ENCODE measurements around the gene CDKAL1. TPM values are rescaled to one million over a fixed set of nuclear protein-coding genes. Genes with fewer than 3 reads are reported as not detected.
"Not testable (repeated sequence)": the region's sequence is repeated elsewhere in the genome, so short reads cannot be mapped to it uniquely, and the experiment has no call there.

CDKAL1 gene
- total and polyA plus RNA-seq, 4 donors: 3.0 to 21.7 (median 9.4) TPM

DNA sequence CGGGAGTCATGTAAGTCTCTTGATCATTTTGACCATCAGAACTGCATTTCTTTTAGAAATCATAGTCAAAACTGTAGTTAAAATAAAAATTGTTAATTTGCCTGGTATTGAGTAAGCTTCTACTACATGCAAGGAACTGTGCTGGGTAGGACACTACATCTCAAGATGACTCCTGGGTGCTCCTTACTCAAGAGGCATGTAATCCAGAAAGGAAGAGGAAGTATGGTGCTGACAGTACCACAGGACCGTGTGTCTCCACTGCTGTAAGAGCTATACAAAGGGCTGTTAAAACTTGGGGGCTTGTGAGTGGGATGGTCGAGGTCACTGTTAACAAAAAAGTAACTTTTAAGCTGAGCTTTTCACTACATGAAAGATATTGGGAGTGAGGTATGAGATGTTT, 551.0 kb downstream of the CDKAL1 start:
- WGBS, 2 donors: 96 to 97% methylated on average over 3 of the region's 3 CpGs
- H3K27me3 ChIP-seq (ENCODE audit: control insufficient read depth in 1 of 2, insufficient read depth in 2 of 2, low read length in 1 of 2): no peaks in the 10 kb centered on the region
- DNase-seq: no peak
- no peak for ATAC-seq (ENCODE audit: low FRiP score)
- H3K4me3 ChIP-seq (ENCODE audit: low read length in 2 of 2): no peak overlapping the region
- H3K9me3 ChIP-seq (ENCODE audit: control insufficient read depth, low read length): no peaks in the 10 kb centered on the region
- no peaks in the 10 kb centered on the region for H3K36me3 ChIP-seq (ENCODE audit: control insufficient read depth in 1 of 2, insufficient read depth in 2 of 2, low read length in 1 of 2)
- no peaks in the 10 kb centered on the region for H3K4me1 ChIP-seq (ENCODE audit: control insufficient read depth in 1 of 2, insufficient read depth in 2 of 2, low read length in 2 of 2)
- no peak overlapping the region for H3K27ac ChIP-seq (ENCODE audit: low read depth in 1 of 2, low read length in 2 of 2)
- intact Hi-C loops (cut with DNase I): no loop called here

DNA sequence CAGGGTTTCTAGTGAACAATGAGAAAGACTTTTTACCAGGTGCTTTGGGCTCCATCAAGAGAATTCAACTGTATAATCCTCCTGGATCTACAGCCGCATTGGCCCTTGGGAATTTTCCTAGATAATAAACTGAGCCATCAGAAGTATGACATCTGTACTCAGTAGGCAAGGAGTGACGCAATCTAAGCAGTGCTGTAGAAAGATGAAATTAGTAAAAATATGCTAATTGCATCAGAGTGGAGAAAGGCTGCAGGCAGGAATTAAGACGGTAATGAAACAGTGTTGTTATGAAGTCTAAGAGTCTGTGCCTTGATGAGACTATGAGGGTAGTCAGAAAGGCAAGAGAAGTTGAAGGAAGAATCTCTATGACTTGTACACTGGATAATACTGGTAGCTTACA, 551.4 kb downstream of the CDKAL1 start:
- WGBS, 2 donors: 96 to 97% methylated on average over 3 of the region's 3 CpGs
- Histone ChIP-seq H3K27me3 (ENCODE audit: control insufficient read depth in 1 of 2, insufficient read depth in 2 of 2, low read length in 1 of 2) (no peaks in the 10 kb centered on the region), H3K4me1 (ENCODE audit: control insufficient read depth in 1 of 2, insufficient read depth in 2 of 2, low read length in 2 of 2) (no peaks in the 10 kb centered on the region), H3K27ac (ENCODE audit: low read depth in 1 of 2, low read length in 2 of 2) (no peak overlapping the region), H3K4me3 (ENCODE audit: low read length in 2 of 2) (no peak overlapping the region), H3K9me3 (ENCODE audit: control insufficient read depth, low read length) (no peaks in the 10 kb centered on the region), H3K36me3 (ENCODE audit: control insufficient read depth in 1 of 2, insufficient read depth in 2 of 2, low read length in 1 of 2) (no peaks in the 10 kb centered on the region)
- intact Hi-C loops (cut with DNase I): no loop called here
- DNase-seq: no peak
- no peak for ATAC-seq (ENCODE audit: low FRiP score)

DNA sequence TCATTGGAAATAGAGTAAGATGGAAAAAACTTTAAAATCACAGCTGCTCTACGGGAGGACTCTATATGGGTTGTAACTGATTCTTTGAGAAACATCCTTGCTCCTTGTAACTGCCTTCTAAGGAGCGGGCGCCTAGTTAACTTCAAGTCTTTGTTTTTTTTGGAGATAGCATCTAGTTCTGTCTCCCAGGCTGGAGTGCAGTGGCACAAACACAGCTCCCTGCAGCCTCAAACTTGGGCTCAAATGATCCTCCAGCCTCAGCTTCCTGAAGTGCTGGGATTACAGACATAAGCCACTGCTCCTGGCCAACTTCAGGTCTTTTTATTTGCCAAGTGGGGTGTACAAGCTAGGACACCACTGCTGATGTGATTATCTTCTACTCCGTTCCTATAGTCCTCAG, 552.9 kb downstream of the CDKAL1 start:
- DNase-seq (no peak), ATAC-seq (ENCODE audit: low FRiP score) (no peak)
- Histone ChIP-seq H3K9me3 (ENCODE audit: control insufficient read depth, low read length) (no peaks in the 10 kb centered on the region), H3K36me3 (ENCODE audit: control insufficient read depth in 1 of 2, insufficient read depth in 2 of 2, low read length in 1 of 2) (no peaks in the 10 kb centered on the region), H3K4me3 (ENCODE audit: low read length in 2 of 2) (no peak overlapping the region), H3K27ac (ENCODE audit: low read depth in 1 of 2, low read length in 2 of 2) (no peak overlapping the region), H3K4me1 (ENCODE audit: control insufficient read depth in 1 of 2, insufficient read depth in 2 of 2, low read length in 2 of 2) (no peaks in the 10 kb centered on the region), H3K27me3 (ENCODE audit: control insufficient read depth in 1 of 2, insufficient read depth in 2 of 2, low read length in 1 of 2) (no peaks in the 10 kb centered on the region)
- WGBS, 2 donors: 73 to 75% methylated on average over 4 of the region's 4 CpGs
- intact Hi-C loops (cut with DNase I): no loop called here

DNA sequence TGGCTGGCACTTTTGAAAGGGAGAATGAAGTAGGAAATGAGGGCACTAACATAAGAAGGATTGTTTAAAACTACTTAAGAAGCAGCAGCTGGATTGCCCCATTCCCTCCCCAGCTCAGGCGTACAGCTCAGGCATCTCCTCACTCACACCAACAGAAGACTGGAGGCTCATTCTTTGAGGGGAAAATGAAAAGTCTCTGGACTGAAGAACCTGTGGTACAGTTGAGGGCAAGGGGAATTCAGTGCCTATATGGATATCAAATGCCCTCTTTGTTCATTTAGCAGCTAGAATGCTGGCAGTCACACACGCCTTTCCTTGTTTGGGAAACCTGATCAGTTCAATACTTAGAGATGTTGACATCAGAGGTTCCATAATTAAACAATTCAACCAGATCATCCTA, 557.2 kb downstream of the CDKAL1 start:
- Histone ChIP-seq H3K4me3 (ENCODE audit: low read length in 2 of 2) (no peak overlapping the region), H3K4me1 (ENCODE audit: control insufficient read depth in 1 of 2, insufficient read depth in 2 of 2, low read length in 2 of 2) (no peaks in the 10 kb centered on the region), H3K27me3 (ENCODE audit: control insufficient read depth in 1 of 2, insufficient read depth in 2 of 2, low read length in 1 of 2) (no peaks in the 10 kb centered on the region), H3K9me3 (ENCODE audit: control insufficient read depth, low read length) (no peaks in the 10 kb centered on the region), H3K36me3 (ENCODE audit: control insufficient read depth in 1 of 2, insufficient read depth in 2 of 2, low read length in 1 of 2) (no peaks in the 10 kb centered on the region), H3K27ac (ENCODE audit: low read depth in 1 of 2, low read length in 2 of 2) (no peak overlapping the region)
- intact Hi-C loops (cut with DNase I): no loop called here
- DNase-seq (no peak), ATAC-seq (ENCODE audit: low FRiP score) (no peak)
- 96 to 100% methylated on average over 2 of the region's 2 CpGs for WGBS, 2 donors

DNA sequence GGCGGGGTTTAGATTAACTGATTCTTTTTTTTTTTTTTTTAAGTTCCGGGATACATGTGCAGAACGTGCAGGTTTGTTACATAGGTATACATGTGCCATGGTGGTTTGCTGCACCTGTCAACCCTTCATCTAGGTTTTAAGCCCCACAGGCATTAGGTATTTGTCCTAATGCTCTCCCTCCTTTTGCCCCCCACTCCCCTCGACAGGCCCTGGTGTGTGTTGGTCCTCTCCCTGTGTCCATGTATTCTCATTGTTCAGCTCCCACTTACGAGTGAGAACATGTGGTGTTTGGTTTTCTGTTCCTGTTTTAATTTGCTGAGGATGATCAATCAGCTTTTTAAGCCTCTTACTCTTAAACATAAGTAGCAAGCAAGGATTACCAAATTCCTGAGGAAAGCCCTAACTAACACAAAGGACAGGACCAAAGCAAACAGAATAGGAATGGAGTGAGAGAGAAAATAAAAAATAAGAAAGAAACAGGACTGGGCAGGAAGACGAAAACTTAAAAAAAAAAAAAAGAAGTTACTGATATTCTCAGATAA, 558.0 kb downstream of the CDKAL1 start:
- H3K36me3 ChIP-seq (ENCODE audit: control insufficient read depth in 1 of 2, insufficient read depth in 2 of 2, low read length in 1 of 2); ATAC-seq (ENCODE audit: low FRiP score); H3K27ac ChIP-seq (ENCODE audit: low read depth in 1 of 2, low read length in 2 of 2); DNase-seq; H3K4me1 ChIP-seq (ENCODE audit: control insufficient read depth in 1 of 2, insufficient read depth in 2 of 2, low read length in 2 of 2); H3K27me3 ChIP-seq (ENCODE audit: control insufficient read depth in 1 of 2, insufficient read depth in 2 of 2, low read length in 1 of 2); intact Hi-C loops (cut with DNase I); H3K4me3 ChIP-seq (ENCODE audit: low read length in 2 of 2); H3K9me3 ChIP-seq (ENCODE audit: control insufficient read depth, low read length): not testable (repeated sequence)
- WGBS, 2 donors: 90 to 94% methylated on average over 6 of the region's 6 CpGs

DNA sequence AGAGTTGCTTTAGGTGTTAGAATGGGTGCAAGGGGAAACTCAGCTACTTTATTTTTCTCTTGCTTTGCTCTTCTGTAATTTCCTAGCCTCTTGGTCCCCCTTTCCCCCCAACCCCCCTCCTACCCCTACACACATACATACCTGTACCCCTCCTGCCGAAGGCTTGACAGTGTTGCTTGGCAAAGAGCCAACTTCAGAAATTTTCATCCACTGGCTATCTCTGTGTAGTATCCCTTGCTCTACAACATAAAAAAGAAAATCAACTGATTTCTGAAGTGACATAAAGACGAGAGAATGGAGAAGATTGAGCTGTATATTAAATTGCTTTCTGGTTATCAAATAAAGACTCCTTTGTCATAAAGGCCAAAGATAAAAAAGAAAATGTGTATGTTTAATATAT, 561.2 kb downstream of the CDKAL1 start:
- intact Hi-C loops (cut with DNase I): no loop called here
- H3K27ac ChIP-seq (ENCODE audit: low read depth in 1 of 2, low read length in 2 of 2): no peak overlapping the region
- H3K4me3 ChIP-seq (ENCODE audit: low read length in 2 of 2): no peak overlapping the region
- WGBS, 2 donors: 70 to 75% methylated on average over 2 of the region's 2 CpGs
- DNase-seq (no peak), ATAC-seq (ENCODE audit: low FRiP score) (no peak)
- no peaks in the 10 kb centered on the region for H3K27me3 ChIP-seq (ENCODE audit: control insufficient read depth in 1 of 2, insufficient read depth in 2 of 2, low read length in 1 of 2)
- H3K36me3 ChIP-seq (ENCODE audit: control insufficient read depth in 1 of 2, insufficient read depth in 2 of 2, low read length in 1 of 2): no peaks in the 10 kb centered on the region
- no peaks in the 10 kb centered on the region for H3K4me1 ChIP-seq (ENCODE audit: control insufficient read depth in 1 of 2, insufficient read depth in 2 of 2, low read length in 2 of 2)
- H3K9me3 ChIP-seq (ENCODE audit: control insufficient read depth, low read length): no peaks in the 10 kb centered on the region

DNA sequence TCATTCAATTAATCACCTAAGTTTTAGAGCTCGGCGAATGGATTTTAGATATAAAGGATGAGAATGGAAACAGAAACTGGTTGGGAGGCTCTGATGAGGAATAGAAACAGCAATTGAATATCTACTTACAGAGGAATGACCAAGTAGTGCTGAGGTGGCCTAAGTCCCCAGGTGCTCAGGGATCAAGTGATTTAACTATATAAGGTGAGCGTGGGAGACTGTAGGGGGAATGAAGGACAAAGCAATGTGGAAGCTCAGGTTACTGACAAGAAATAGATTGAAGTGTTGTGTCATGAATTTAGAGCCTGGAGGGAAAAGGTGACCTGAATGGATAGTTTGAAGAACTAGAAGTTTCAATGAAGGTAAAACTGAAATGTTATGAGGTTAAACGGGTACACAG, 563.9 kb downstream of the CDKAL1 start:
- H3K27me3 ChIP-seq (ENCODE audit: control insufficient read depth in 1 of 2, insufficient read depth in 2 of 2, low read length in 1 of 2): no peaks in the 10 kb centered on the region
- DNase-seq: no peak

DNA sequence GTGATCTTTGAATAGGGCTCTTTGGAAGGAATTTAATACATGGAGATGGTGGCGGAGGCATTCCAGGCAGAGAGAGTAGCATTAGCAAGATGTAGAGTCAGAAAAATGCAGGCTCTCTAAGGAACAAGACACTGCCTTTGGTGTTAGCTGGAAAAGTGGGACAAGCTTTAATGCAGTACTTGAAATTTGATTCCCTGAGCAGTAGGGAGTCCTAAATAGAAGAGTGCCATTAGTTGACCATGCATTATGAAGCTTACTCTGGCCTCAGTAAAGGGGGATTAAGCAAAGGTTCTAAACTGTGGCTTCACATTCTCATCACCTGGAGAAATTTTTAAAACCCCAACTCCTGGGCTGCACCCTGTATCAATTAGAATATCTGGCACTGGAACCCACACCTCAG, 564.5 kb downstream of the CDKAL1 start:
- ATAC-seq (ENCODE audit: low FRiP score): no peak
- intact Hi-C loops (cut with DNase I): no loop called here
- DNase-seq: no peak
- no peaks in the 10 kb centered on the region for H3K4me1 ChIP-seq (ENCODE audit: control insufficient read depth in 1 of 2, insufficient read depth in 2 of 2, low read length in 2 of 2)
- no peak overlapping the region for H3K4me3 ChIP-seq (ENCODE audit: low read length in 2 of 2)
- no peaks in the 10 kb centered on the region for H3K27me3 ChIP-seq (ENCODE audit: control insufficient read depth in 1 of 2, insufficient read depth in 2 of 2, low read length in 1 of 2)
- WGBS, 2 donors: 97 to 99% methylated on average over 1 of the region's 1 CpG
- H3K27ac ChIP-seq (ENCODE audit: low read depth in 1 of 2, low read length in 2 of 2): no peak overlapping the region
- H3K9me3 ChIP-seq (ENCODE audit: control insufficient read depth, low read length): no peaks in the 10 kb centered on the region
- no peaks in the 10 kb centered on the region for H3K36me3 ChIP-seq (ENCODE audit: control insufficient read depth in 1 of 2, insufficient read depth in 2 of 2, low read length in 1 of 2)

More for the DNA sequence above, 563.9 kb downstream of the CDKAL1 start:
- Histone ChIP-seq H3K27ac (ENCODE audit: low read depth in 1 of 2, low read length in 2 of 2) (no peak overlapping the region), H3K4me3 (ENCODE audit: low read length in 2 of 2) (no peak overlapping the region), H3K9me3 (ENCODE audit: control insufficient read depth, low read length) (no peaks in the 10 kb centered on the region), H3K4me1 (ENCODE audit: control insufficient read depth in 1 of 2, insufficient read depth in 2 of 2, low read length in 2 of 2) (no peaks in the 10 kb centered on the region), H3K36me3 (ENCODE audit: control insufficient read depth in 1 of 2, insufficient read depth in 2 of 2, low read length in 1 of 2) (no peaks in the 10 kb centered on the region)
- WGBS, 2 donors: 94 to 96% methylated on average over 4 of the region's 4 CpGs
- intact Hi-C loops (cut with DNase I): no loop called here
- ATAC-seq (ENCODE audit: low FRiP score): no peak

DNA sequence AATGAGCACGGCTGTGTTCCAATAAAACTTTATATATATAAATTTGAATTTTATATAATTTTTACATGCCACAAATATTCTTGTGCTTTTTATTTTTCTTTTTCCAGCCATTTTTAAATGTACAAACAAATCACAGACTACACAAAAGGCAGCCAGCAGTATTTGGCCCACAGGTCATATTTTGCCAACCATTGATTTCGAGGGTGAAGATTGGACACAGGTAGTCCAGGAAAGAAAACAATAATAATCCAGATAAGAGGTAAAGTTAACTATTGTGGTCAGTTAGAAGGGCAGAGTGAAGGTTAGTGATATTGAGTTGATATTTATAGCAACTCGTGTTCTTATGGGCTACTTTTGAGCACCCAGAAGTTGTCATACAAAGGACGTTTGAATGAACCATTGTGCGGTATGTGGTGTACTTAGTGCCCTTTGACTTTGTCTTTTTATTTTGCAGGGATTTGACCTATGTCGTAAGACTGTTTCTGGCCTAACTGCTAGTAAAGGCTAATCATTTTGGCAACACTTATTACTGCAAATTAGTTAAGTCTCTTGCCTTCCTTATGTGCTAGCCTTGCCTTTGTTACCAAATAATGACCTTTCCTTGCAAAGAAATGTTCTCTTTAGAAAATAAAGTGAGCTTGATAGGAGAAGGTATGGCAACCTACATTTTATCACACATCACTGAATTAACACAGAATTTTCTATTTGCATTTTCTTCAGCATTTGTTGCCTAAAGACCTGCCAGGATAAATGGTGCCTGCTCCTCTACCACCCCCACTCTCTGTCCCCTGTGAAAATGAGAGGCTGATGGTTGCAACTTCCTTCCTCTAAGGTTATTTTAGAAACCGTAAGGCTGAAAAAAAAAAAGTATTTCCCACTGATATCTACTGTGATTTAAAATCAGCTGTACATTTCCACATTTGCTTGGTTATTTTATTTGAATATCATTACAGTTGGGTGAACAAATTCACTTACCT, 565.4 kb downstream of the CDKAL1 start:
- DNase-seq: no peak
- no peaks in the 10 kb centered on the region for H3K9me3 ChIP-seq (ENCODE audit: control insufficient read depth, low read length)
- intact Hi-C loops (cut with DNase I): no loop called here
- no peaks in the 10 kb centered on the region for H3K27me3 ChIP-seq (ENCODE audit: control insufficient read depth in 1 of 2, insufficient read depth in 2 of 2, low read length in 1 of 2)
- no peak overlapping the region for H3K27ac ChIP-seq (ENCODE audit: low read depth in 1 of 2, low read length in 2 of 2)
- H3K4me3 ChIP-seq (ENCODE audit: low read length in 2 of 2): no peak overlapping the region
- H3K4me1 ChIP-seq (ENCODE audit: control insufficient read depth in 1 of 2, insufficient read depth in 2 of 2, low read length in 2 of 2): no peaks in the 10 kb centered on the region
- ATAC-seq (ENCODE audit: low FRiP score): no peak
- H3K36me3 ChIP-seq (ENCODE audit: control insufficient read depth in 1 of 2, insufficient read depth in 2 of 2, low read length in 1 of 2): no peaks in the 10 kb centered on the region
- 94% methylated on average over 7 of the region's 7 CpGs for WGBS, 2 donors
